GM10248 (cell line): ENCODE data around the gene GFOD1.
"Not testable (repeated sequence)": the region's sequence is repeated elsewhere in the genome, so short reads cannot be mapped to it uniquely, and the experiment has no call there.

Source experiments
- CTCF ChIA-PET: fragments of 300-600 bp; sonication (Branson Sonifier 250); formaldehyde crosslinking; extraction: SDS; loops from one replicate; lab custom pipeline; 2021; ENCODE audit warnings: antibody characterized with exemption; lab: Yijun Ruan, JAX
- POLR2A ChIA-PET: fragments of 350-650 bp; sonication (Branson Sonifier 250); formaldehyde crosslinking; extraction: SDS; loops from one replicate; lab custom pipeline; 2020; ENCODE audit warnings: antibody characterized with exemption; lab: Yijun Ruan, JAX
- DNase-seq: peaks from one replicate; pipeline ENCODE4 v3.0.0; 2012; ENCODE audit errors: extremely low spot score
- TF ChIP-seq, protein P1 (sequence below): IDR thresholded peaks from 2 replicates; pipeline ENCODE4 v1.5.1; 2012; ENCODE audit warnings: mild to moderate bottlenecking, low read depth; ENCODE audit errors: extremely low read depth, missing control alignments, control extremely low read depth

Gene GFOD1

DNA sequence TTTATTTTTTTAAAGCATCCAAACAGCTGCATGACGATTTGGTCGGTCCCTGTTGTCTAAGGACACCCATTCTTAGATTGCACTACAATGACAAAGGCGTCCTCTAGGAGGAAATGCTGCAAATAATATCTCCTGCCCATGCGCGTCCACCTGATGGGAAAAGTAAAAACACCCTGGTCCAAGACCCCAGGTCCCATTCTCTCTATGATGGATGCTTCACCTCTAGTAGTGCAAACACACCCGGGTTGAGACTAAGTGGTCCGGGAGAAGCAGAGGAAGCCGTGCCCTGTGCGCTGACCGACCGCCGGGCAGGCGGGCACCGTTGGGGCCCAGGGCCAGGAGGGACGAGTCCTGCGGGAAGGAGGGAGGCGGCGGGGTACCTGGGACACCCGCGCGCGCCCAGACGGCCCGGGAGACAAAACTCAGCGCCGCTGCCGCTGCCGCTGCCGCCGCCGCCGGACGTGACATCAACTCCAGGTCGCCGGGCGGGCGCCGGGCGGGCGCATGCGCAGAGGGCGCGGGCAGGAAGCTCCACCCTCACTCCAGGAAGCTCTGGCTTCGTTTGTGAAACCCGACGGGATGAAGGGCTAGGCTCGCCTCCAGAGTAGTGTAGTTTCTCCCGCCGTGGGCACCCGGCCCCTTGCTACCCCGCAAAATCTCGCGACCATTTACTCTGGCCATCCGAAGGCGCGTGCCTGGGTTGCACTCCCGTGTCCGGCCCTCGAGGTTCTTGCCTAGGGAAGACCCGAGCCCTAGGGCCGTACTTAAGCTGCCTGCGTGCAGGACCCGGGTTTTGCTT lies 159.1 kb downstream of the GFOD1 start, which contains the start of gene TBC1D7:
TBC1D7 (minus strand) TSS at position 462 of the 799 bp plus-strand sequence. CDS start 1,639 bp downstream, outside the sequence.
- ChIA-PET CTCF (interaction anchor here (0.8 to 7.0 kb wide), 15 partner anchors 9 to 287 kb away, joined by 3 to 74 read pairs (median 4); partner anchors contain the start of genes NOL7 and SIRT5), POLR2A (interaction anchor here (1.3 kb wide), 1 partner anchor 25 kb away, joined by 4 read pairs; no protein-coding TSS in a partner anchor)
- TF ChIP-seq, protein P1, sequence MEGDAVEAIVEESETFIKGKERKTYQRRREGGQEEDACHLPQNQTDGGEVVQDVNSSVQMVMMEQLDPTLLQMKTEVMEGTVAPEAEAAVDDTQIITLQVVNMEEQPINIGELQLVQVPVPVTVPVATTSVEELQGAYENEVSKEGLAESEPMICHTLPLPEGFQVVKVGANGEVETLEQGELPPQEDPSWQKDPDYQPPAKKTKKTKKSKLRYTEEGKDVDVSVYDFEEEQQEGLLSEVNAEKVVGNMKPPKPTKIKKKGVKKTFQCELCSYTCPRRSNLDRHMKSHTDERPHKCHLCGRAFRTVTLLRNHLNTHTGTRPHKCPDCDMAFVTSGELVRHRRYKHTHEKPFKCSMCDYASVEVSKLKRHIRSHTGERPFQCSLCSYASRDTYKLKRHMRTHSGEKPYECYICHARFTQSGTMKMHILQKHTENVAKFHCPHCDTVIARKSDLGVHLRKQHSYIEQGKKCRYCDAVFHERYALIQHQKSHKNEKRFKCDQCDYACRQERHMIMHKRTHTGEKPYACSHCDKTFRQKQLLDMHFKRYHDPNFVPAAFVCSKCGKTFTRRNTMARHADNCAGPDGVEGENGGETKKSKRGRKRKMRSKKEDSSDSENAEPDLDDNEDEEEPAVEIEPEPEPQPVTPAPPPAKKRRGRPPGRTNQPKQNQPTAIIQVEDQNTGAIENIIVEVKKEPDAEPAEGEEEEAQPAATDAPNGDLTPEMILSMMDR, result no peak
- peak; percentile 95 for DNase-seq

DNA sequence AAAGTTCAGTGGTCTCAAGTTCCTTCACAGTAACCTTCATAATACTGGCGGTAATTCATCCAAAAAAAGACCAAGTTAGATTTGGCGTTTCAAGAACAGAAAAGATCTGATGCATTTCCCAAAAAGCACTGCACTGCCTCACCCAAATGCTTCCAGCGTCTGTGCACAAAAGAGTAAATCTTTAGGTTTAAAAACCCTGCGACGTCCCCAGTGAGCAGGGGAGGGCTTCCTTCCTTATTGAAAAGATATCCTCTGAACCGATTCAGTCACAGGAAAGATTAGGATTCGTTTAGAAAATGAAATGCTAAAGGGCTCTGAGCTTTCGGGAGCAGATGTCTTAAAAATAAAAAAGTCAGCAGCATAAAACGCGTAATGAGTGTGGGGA lies 159.7 kb downstream of the GFOD1 start:
- TF ChIP-seq, protein P1, result no peak
- DNase-seq, result no peak
- CTCF ChIA-PET, result interaction anchor here (0.9 to 7.0 kb wide), 8 partner anchors 10 to 133 kb away, joined by 3 to 74 read pairs (median 4); no protein-coding TSS in a partner anchor
- POLR2A ChIA-PET, result no interaction called here

DNA sequence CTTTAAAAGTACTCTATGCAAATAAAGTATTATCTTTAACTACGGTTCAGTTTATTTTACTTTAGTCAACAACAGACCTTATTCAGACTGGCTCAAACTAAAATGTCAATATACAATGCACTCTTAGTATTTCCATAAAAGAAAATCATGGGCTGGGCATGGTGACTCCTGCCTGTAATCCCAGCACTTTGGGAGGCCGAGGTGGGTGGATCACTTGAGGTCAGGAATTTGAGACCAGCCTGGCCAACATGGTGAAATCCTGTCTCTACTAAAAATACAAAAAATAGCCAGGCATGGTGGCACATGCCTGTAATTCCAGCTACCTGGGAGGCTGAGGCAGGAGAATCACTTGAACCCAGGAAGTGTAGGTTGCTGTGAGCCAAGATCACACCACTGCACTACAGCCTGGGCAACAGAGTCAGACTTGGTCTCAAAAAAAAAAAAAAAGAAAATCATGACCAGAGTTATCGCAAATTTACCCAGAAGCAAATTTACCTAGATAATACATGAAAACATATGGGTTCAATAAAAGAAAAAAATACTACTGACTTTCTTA lies 161.3 kb downstream of the GFOD1 start:
- DNase-seq, POLR2A ChIA-PET: not testable (repeated sequence)
- CTCF ChIA-PET, result interaction anchor here (1.3 kb wide), 1 partner anchor 131 kb away, joined by 4 read pairs; no protein-coding TSS in a partner anchor

DNA sequence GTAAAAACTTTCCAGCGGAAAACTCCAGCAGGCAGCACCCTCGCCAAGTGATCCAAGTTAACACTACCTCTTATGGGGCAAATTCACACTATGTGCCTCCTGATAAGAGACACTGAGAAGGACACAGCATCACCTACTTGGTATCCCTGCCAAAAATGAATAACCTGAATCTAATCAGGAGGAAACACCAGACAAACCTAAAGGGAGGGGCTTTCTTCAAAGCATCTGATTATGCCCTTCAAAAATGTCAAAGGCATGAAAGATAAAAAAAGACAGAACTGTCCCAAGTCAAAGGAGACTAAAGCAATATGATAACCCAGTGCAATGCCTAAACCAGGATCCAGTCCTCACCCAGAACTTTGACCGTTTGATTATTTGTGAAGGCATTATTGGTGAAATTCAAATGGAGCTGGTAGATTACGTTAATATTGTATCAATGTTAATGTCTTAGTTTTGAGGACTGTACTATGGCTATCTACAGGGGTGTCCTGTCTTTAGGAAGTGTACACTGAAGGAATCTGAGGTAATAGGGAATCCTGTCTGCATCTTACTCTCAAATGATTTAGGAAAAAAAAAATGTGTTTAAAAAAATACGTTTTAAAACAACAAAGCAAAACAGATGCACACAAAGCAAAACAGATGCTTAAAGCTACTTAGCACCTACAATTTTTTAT lies 167.4 kb downstream of the GFOD1 start:
- TF ChIP-seq, protein P1, result no peak
- DNase-seq, result no peak
- CTCF ChIA-PET, result interaction anchor here (0.9 kb wide), 1 partner anchor 15 kb away, joined by 3 read pairs; no protein-coding TSS in a partner anchor
- POLR2A ChIA-PET, result no interaction called here

DNA sequence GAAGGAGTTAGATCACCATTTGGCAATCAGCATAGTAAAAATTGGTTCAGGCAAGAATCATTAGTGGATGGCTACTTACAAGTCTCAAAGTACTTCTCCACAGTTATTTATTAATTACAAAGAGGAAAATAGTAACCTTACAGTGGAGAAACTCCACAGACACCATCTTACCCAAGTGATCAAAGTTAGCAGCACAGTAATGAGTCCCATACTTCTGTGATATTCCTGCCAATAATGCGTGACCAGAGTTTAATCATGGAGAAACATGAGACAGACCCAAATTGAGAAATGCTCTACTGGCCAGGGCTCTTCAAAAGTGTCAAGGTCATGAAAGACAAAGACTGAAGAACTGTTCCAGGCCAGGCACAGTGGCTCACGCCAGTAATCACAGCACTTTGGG lies 168.6 kb downstream of the GFOD1 start:
- ChIA-PET POLR2A (interaction anchor here (0.7 kb wide), 1 partner anchor 361 kb away, joined by 8 read pairs; no protein-coding TSS in a partner anchor), CTCF (interaction anchor here (2.2 kb wide), 1 partner anchor 15 kb away, joined by 7 read pairs; no protein-coding TSS in a partner anchor)
- TF ChIP-seq, protein P1, result no peak

DNA sequence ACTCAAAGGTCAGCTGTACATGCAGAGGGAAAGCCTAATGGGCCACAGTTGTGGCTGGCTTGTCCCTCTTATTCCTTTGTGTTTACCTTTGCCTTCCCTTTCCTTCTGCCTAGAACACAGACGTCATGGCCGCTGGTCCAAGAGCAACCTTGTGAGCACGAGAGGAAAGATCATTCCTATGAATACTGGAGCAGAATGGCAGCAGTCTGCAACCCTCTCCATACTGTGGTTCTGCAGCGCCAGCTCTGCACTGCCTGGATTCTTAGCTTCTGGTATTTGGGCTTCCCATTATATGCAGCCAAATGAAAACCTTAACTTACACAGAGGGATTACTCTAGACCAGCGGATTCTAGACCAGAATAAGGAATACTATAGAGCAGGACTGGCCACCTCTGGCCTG lies 171.5 kb downstream of the GFOD1 start:
- no peak for DNase-seq
- CTCF ChIA-PET, result no interaction called here
- TF ChIP-seq, protein P1, result no peak
- POLR2A ChIA-PET, result no interaction called here

More for the DNA sequence above, 168.6 kb downstream of the GFOD1 start:
- no peak for DNase-seq
